OCI-LY7 (cell line): ENCODE data around the gene SLC6A18.

Source experiments
- EZH2phosphoT487 ChIP-seq: fragments of 200-600 bp; sonication (generic); IDR thresholded peaks from 2 replicates; pipeline ENCODE4 v1.6.1; 2018; ENCODE audit warnings: low read depth, borderline replicate concordance, mild to moderate bottlenecking, mixed run types, antibody characterized with exemption, low read length, moderate library complexity, mixed read lengths
- TF ChIP-seq, protein P1 (sequence below): fragments of 200-600 bp; sonication (generic); conservative IDR thresholded peaks from 2 replicates; pipeline ENCODE4 v1.5.1; 2014; ENCODE audit warnings: mild to moderate bottlenecking, antibody characterized with exemption, low read length, moderate library complexity, mixed read lengths

DNA sequence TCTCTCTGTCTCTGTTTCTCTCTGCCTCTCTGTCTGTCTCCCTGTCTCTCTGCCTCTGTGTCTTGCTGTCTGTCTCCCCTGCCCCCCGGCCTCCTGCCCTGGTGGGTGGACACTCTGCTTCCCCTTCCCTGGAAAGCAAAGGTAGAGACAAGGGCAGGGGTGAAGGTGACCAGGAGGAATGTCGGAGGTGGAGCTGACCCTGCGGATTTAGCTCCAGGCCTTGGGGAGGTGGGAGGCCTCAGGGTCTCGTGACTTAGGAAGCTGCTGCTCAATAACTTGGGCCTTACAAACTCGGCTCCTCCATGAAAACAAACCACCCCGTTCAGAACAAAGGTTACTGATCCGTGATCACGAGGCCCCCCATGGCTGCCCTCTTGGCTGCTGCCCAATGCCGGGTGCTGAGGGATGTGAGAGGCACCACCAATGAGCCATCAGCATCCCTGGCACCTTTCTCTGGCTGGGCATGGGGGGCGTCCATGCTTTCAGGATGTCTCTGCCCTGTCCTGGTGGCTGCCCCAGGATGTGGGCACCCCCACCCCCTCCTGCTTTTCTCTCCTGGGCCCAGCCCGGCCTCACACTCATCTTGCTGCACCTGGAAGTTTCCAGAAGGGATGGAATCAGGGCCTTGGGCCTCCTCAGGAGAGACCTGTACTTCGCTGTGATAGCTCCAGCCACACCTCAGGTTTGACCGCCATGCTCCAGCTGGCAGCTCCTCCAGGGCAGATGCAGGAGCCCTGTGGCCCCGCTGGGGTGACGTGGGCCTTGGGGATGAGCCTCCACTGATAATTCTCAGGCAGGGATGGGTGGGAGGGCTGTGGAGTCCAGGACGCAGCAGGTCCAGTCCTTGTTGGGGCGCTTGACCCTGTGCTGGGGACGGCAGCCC is 38.6 kb upstream of the SLC6A18 start:
- TF ChIP-seq, protein P1, sequence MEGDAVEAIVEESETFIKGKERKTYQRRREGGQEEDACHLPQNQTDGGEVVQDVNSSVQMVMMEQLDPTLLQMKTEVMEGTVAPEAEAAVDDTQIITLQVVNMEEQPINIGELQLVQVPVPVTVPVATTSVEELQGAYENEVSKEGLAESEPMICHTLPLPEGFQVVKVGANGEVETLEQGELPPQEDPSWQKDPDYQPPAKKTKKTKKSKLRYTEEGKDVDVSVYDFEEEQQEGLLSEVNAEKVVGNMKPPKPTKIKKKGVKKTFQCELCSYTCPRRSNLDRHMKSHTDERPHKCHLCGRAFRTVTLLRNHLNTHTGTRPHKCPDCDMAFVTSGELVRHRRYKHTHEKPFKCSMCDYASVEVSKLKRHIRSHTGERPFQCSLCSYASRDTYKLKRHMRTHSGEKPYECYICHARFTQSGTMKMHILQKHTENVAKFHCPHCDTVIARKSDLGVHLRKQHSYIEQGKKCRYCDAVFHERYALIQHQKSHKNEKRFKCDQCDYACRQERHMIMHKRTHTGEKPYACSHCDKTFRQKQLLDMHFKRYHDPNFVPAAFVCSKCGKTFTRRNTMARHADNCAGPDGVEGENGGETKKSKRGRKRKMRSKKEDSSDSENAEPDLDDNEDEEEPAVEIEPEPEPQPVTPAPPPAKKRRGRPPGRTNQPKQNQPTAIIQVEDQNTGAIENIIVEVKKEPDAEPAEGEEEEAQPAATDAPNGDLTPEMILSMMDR, result no peak
- no peak for TF ChIP-seq EZH2phosphoT487
